Measurements from ENCODE around the gene NFIB.

- TF ChIP-seq, protein P1, sequence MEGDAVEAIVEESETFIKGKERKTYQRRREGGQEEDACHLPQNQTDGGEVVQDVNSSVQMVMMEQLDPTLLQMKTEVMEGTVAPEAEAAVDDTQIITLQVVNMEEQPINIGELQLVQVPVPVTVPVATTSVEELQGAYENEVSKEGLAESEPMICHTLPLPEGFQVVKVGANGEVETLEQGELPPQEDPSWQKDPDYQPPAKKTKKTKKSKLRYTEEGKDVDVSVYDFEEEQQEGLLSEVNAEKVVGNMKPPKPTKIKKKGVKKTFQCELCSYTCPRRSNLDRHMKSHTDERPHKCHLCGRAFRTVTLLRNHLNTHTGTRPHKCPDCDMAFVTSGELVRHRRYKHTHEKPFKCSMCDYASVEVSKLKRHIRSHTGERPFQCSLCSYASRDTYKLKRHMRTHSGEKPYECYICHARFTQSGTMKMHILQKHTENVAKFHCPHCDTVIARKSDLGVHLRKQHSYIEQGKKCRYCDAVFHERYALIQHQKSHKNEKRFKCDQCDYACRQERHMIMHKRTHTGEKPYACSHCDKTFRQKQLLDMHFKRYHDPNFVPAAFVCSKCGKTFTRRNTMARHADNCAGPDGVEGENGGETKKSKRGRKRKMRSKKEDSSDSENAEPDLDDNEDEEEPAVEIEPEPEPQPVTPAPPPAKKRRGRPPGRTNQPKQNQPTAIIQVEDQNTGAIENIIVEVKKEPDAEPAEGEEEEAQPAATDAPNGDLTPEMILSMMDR (conservative IDR thresholded peaks at IDR 0.05; ENCODE audit: low read depth, low read length): no peak
- TF ChIP-seq RAD21 (IDR thresholded peaks at IDR 0.05; ENCODE audit: low read length) (no peak), POLR2A (IDR thresholded peaks at IDR 0.05; ENCODE audit: low read depth, low read length) (no peak), SMC3 (IDR thresholded peaks at IDR 0.05; ENCODE audit: low read depth, low read length) (no peak), RFX5 (IDR thresholded peaks at IDR 0.05; ENCODE audit: low read depth, low read length) (no peak), NFE2L2 (IDR thresholded peaks at IDR 0.05; ENCODE audit: low read depth, low read length) (no peak)
These were observed 50.0 kb downstream of the NFIB start for GRCh38 chr9:14263707-14264483.
